GM10266 (cell line): ENCODE results near the gene MME.

ENCODE experiments used
- DNase-seq: peaks from one replicate; pipeline ENCODE4 v3.0.0; 2012; ENCODE audit errors: extremely low spot score
- CTCF ChIP-seq: IDR thresholded peaks from 2 replicates; pipeline ENCODE4 v1.5.1; 2012; ENCODE audit warnings: mild to moderate bottlenecking, low read depth; ENCODE audit not compliant: control insufficient read depth, insufficient read depth; ENCODE audit errors: missing control alignments

The MME gene

GRCh38 chr3:155178810-155179436 is 98.8 kb downstream of the MME start:
- no peak for TF ChIP-seq CTCF
- no peak for DNase-seq

- no peak for TF ChIP-seq CTCF
- no peak for DNase-seq
These were observed 99.3 kb downstream of the MME start for GRCh38 chr3:155179437-155179827.

- no peak for DNase-seq
- TF ChIP-seq CTCF = no peak
These were observed 100.0 kb downstream of the MME start for GRCh38 chr3:155179966-155180757.

- DNase-seq = no peak
- no peak for TF ChIP-seq CTCF
These were observed 102.3 kb downstream of the MME start for GRCh38 chr3:155182467-155182866.

- DNase-seq = no peak
- TF ChIP-seq CTCF = no peak
These were observed 103.9 kb downstream of the MME start for GRCh38 chr3:155184011-155184410.

- no peak for TF ChIP-seq CTCF
- DNase-seq = no peak
These were observed 105.5 kb downstream of the MME start for GRCh38 chr3:155185631-155186071.

GRCh38 chr3:155188031-155188430 is 107.9 kb downstream of the MME start:
- no peak for TF ChIP-seq CTCF
- no peak for DNase-seq
